GM19452 (cell line): ENCODE data around the gene IFITM1.

Experiments used
- ATAC-seq: cut with Tn5 transposase; IDR thresholded peaks from one replicate; pipeline ENCODE4 v1.9.1; 2021; ENCODE audit not compliant: unreplicated experiment

Gene IFITM1

GRCh38 chr11:313787-314553, at the start of gene IFITM1:
TSS of gene IFITM1 (plus strand) at chr11:314040. CDS start at chr11:314171, 131 bp downstream.
- peak; percentile 31 for ATAC-seq

DNA sequence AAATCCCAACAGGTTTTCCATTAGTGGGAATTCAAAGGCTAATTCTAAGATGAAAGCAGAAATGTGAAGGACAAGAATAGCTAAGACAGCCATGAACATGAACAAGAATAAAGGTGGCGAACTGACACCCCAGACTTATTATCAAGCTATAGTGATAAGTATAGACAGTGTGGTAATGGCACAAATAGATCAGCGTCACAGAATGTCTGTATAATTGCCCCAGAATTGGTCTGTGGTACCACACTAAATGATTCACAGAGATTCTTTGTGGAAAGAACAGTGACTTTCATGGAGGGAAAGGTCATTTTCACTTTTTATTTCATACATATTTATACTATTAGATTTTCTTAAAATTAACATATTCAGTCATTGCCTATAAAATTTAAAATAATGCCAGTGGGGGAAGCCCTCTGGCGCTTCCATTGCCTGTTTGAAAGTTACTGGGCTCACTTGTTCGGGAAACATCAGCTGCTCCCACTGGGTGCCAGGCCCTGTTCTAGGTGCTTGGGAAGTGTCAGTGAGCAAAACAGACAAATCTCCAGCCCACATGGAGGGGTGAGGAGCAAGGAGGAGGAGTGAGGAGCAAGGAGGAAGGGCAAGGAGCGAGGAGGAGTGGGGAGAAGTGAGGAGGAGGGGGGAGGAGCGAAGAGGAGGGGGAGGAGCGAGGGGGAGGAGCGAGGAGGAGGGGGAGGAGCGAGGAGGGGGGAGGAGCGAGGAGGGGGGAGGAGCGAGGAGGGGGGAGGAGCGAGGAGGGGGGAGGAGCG, 47.0 kb upstream of the IFITM1 start:
- no peak for ATAC-seq

DNA sequence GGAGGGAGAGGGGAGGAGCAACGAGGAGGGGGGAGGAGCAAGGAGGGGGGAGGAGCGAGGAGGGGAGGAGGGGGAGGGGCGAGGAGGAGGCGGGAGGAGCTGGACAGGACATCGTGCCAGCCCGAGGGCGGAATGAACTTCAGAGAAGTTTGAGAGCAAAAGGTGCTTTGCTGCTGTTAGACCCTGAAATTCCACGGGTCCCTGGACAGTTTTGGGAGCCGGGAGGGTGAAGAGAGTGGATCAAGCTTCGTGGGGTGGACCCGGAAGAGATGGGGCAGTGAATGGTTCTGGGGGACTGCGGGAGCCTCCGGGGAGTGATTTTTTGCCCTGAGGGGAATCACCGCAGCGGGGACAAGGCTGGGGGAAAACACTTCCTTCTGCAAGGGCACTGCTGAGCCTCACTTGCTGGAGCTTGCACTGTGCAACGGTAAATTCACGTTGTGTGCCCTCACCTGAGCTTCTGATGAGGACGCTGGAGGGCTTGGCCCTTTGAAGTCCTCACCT, 46.3 kb upstream of the IFITM1 start:
- ATAC-seq, result no peak

GRCh38 chr11:268716-269145, 45.1 kb upstream of the IFITM1 start:
- ATAC-seq, result peak; percentile 46

DNA sequence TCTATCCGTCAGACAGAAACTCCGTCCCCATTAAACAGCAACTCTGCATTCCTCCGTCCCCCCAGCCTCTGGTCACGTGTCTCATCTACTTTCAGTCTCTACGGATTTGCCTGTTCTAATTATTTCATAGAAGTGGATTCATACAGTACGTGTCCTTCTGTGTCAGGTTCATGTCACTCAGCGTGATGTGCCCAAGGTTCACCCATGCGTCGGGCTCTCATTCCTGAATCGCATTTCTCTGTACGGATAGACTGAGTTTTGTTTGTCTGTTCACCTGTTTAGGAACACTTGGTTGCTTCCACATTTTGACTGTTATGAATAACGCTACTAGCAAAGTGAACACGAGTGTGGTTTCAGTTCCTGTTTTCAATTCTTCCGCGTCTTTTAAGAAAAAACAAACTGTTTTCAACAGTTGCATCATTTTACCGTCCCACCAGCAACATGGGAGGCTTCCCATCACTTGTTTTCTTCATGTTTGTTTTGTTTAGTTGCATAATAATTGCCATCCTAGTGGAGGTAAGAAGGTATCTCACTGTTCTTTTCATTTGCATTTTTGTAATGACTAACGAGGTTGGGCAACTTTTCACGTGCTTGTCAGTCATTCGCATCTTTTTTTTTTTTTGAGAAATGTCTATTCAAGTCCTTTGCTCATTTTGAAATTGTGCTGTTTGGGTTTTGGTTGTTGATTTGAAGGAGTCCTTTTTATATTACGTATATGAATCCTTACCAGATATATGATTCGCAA, 44.5 kb upstream of the IFITM1 start:
- ATAC-seq, result peak; percentile 71

DNA sequence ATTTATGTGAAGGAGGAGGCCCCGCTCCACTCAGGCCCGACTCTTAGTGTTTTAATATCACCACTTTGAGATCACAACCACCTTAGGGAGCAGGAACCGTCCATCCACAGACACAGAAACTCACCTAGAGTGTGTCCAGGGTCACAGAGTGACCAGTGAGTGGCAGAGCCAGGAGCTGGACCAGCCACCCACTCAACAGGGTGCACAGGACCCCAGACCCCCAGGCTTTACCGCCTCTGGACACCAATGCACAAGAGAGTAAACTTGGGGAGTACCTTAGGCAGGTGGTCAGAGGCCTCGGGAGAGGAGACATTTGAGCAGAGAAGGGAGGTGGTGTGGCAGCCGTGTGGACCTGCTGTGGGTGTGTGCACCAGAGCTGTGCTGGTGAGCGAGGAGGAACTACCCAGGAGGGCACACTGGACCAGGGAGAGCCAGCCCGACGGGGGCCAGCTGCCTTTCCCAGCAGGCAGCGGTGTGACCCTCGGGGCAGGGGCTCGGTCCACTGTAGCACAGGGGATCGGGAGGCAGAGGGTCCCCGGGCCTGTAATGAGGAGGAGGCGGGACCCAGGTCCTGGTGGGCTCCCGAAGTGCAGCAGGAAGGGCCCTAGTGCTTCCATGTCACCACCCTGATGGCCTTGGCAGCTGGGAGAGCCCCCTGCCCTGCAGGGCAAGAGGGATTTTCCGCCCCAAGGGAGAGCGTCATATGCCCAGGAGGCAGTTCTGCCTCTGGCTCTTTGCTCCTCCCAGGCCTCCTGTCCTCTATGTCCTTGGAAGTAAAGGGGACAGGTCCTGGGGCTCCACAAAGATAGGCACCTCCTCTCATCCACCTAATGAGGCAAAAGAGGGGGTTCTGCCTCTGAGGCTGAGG, 43.2 kb upstream of the IFITM1 start:
- no peak for ATAC-seq

DNA sequence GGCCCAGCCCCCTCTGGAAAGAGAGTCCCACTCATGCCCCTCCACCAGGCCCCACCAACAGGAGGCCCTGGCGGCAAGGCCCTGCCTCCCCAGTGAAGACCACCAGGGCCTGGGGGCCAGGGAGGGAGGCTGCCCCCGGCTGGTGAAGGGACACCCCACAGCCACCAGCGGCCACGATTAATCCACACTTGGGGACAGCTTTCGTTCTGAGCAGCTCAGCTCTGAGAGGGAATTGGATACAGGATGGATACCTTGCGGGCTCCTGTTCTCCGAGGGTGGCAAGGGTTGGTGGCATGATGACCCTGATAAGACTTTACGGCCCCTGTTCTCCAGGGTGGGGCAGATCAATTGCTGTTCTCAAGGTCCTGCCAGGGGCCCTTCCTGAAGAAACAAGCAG, 42.5 kb upstream of the IFITM1 start:
- ATAC-seq, result no peak

DNA sequence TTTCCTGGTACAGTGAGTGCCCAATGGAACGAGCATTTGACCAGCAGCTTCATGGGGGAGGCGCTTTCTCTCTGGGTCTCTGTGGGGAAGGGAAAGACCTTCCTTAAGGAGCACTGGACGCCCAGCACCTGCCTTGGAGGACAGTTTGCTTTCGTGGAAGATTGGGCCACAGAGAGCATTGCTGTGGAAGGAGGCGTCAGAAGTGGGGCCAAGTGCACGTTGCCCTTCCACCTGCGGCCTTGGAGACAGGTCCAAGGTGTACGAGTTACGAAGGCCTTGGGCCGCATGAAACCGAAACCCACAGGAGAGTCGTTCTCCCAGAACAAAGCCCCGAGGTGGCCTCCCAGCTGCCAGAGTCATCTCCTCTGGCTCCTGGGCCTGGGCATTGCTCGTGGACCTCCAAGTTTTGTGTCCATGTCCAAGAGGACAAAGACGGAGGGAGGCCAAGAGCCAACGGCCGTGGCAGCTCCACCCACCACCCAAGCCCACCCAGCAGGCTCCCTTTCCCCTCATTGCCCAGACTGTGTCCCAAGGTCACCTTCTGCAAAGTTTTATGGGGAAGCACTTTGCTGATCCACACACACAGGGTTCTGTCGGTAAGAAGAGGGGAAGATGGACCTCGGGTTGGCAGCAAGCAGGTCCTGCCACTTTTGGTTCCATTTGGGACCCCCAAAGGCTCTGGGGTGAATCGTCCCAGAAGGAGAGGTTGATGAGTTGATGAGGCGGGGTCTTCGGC, 41.5 kb upstream of the IFITM1 start:
- no peak for ATAC-seq

DNA sequence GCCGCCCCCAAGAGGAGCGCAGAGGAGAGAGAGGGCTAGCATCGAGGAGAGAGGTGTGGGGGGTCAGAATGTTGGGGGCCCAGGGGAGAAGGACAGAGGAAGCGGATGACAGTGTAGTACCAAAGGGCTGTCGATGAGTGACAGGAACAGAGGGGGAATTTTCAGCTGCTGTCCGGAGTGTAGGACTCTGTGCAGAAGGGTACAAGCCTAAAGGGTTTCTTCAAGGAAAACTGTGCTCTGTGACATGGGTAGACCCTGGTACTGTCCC, 41.0 kb upstream of the IFITM1 start:
- ATAC-seq, result no peak

DNA sequence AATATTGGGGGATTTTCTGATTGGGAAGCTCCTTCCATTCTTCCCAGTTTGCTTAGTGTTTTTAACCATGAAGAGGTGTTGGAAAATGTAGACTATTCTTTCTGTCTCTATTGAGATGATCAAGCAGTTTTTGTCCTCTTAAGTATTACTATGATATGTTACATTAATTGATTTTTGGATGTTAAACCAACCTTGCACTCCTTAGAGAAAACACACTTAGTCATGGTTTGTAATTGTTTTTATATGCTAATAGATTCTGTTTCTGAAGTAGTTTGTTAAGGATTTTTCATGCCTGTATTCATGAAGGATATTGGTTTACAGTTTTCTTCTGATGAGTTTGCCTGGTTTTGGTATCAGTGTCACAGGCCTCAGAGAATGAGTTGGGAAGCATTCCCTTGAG, 37.6 kb upstream of the IFITM1 start:
- ATAC-seq, result no peak

DNA sequence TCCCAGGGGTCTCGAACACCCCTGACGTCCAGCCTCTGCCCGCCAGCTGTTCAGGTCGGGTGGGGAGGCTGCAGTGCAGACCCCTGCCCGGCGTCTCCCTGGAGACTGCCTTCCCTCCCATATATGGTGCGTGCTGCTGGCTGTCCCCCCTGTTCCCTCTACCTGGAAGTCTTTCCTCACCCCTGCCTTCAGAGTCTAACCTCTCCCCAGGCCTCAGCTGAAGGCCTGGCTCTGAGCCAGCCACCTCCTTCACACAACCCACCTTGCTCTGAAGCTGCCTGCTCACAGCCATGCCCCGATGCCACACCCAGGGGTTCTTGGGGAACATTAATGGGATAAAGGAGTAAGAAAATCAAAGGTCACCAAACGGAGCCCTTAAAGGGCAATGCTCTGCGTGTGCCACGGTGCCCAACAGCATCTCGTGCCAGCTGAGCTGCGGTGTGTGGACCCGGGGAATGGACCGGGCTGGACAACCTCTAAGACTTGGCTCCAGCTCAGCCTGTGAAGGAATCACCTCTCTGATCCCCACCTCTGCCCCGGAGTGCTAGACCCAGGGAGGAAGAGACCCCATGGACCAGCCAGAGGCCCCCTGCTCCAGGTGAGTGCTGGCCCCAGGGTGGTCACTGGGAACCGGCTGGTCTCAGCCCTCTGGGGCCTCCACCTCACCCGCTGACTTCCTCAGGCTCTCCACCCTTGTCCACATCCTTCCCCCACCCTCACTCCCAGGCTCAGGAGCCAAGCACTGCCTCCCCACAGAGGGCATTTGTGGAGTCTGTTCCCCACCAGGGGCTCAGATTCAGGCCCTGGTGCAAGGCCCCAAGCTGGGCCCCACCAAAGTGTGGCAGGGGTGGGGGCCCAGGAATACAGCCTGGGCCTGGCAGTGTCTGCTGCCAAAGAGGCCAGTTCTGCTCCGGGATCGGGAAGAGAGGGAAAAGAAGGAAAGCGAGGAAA, 35.6 kb upstream of the IFITM1 start, which contains the start of gene NLRP6:
TSS of gene NLRP6 (plus strand) at position 407 of the 951 bp plus-strand sequence. CDS start at position 570, 163 bp downstream.
- no peak for ATAC-seq

DNA sequence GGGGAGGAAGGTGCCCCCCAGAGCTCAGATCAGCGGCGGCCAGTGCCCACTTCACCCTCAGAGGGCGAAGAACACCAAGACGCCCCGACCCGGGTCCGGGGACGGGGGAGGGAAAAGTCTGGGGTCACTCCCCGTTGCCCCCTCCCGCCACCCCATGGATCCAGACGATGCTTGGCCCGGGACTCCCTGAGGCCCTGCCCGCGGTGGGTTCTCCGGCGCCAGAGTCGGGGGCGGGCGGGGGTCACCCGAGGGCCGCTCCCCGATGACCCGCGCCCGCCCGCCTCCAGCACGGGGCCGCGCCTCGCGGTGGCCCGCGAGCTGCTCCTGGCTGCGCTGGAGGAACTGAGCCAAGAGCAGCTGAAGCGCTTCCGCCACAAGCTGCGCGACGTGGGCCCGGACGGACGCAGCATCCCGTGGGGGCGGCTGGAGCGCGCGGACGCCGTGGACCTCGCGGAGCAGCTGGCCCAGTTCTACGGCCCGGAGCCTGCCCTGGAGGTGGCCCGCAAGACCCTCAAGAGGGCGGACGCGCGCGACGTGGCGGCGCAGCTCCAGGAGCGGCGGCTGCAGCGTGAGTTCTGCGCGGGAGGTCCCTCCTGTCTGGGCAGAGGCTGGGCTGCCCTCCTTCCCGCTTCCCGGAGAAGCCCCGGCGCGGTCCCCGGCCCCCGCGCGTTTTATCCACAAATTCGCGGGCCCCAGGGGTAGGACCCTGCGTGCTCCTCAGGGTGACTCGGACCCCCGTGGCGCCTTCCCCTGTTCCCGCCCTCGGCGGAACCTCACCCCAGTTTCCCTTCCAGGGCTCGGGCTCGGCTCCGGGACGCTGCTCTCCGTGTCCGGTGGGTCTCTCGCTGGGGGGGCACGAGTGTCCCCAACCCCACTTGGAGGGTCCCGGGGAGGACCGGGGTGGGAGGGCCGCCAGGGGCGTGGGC, 34.5 kb upstream of the IFITM1 start:
- ATAC-seq, result no peak

DNA sequence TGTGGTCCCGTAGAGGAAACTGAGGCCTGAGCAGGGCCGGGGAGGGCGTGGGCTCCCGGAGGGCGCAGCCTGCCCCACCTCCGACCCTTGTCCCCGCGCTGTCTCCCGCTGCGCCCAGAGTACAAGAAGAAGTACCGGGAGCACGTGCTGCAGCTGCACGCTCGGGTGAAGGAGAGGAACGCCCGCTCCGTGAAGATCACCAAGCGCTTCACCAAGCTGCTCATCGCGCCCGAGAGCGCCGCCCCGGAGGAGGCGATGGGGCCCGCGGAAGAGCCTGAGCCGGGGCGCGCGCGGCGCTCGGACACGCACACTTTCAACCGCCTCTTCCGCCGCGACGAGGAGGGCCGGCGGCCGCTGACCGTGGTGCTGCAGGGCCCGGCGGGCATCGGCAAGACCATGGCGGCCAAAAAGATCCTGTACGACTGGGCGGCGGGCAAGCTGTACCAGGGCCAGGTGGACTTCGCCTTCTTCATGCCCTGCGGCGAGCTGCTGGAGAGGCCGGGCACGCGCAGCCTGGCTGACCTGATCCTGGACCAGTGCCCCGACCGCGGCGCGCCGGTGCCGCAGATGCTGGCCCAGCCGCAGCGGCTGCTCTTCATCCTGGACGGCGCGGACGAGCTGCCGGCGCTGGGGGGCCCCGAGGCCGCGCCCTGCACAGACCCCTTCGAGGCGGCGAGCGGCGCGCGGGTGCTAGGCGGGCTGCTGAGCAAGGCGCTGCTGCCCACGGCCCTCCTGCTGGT, 33.7 kb upstream of the IFITM1 start:
- no peak for ATAC-seq

DNA sequence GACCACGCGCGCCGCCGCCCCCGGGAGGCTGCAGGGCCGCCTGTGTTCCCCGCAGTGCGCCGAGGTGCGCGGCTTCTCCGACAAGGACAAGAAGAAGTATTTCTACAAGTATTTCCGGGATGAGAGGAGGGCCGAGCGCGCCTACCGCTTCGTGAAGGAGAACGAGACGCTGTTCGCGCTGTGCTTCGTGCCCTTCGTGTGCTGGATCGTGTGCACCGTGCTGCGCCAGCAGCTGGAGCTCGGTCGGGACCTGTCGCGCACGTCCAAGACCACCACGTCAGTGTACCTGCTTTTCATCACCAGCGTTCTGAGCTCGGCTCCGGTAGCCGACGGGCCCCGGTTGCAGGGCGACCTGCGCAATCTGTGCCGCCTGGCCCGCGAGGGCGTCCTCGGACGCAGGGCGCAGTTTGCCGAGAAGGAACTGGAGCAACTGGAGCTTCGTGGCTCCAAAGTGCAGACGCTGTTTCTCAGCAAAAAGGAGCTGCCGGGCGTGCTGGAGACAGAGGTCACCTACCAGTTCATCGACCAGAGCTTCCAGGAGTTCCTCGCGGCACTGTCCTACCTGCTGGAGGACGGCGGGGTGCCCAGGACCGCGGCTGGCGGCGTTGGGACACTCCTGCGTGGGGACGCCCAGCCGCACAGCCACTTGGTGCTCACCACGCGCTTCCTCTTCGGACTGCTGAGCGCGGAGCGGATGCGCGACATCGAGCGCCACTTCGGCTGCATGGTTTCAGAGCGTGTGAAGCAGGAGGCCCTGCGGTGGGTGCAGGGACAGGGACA, 32.9 kb upstream of the IFITM1 start:
- ATAC-seq, result no peak

DNA sequence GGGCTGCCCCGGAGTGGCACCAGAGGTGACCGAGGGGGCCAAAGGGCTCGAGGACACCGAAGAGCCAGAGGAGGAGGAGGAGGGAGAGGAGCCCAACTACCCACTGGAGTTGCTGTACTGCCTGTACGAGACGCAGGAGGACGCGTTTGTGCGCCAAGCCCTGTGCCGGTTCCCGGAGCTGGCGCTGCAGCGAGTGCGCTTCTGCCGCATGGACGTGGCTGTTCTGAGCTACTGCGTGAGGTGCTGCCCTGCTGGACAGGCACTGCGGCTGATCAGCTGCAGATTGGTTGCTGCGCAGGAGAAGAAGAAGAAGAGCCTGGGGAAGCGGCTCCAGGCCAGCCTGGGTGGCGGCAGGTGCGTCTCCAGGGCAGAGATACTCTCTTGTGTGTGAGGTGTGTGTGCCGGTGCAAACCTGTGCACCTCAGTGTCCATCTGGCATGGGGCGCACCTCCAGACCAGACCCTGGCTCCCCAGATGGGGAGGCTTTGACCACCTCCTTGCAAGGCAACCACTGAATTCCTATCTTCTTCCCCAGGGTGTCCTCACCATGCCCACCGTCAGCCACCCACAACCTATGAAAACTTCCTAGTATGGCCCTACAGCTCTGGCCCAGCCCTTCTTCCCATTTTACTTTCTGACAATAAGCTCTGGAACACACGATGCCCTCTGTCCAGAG, 32.2 kb upstream of the IFITM1 start:
- ATAC-seq, result no peak

GRCh38 chr11:282171-282570, 31.7 kb upstream of the IFITM1 start:
- ATAC-seq, result no peak
